HepG2 (cell line): Measurements from ENCODE around the gene ZDHHC16. TPM values are rescaled to one million over a fixed set of nuclear protein-coding genes. Genes with fewer than 3 reads are reported as not detected.

ENCODE experiments used
- ATAC-seq: fragments of 200-7000 bp; cut with Tn5 transposase; 3 replicates; pipeline ENCODE4 v1.9.1; 2020; ENCODE audit warnings: mild to moderate bottlenecking, moderate library complexity
- BruUV-seq: library from RNA; stranded (reverse); fragments of 400-500 nt; replicated peaks from 2 replicates; lab custom pipeline; 2021; lab: Mats Ljungman, UMichigan
- CTCF ChIA-PET: fragments of 300-600 bp; formaldehyde crosslinking; extraction: SDS; loops from one replicate; lab custom pipeline; 2021; ENCODE audit warnings: low total read pairs, inconsistent platforms, low intra/inter-chr PET ratio; lab: Yijun Ruan, JAX
- POLR2A ChIA-PET: fragments of 350-600 bp; sonication (Branson Sonifier 250); formaldehyde crosslinking; loops from one replicate; lab custom pipeline; 2020; ENCODE audit warnings: antibody characterized with exemption, inconsistent platforms; lab: Yijun Ruan, JAX
- DNase-seq: peaks from one replicate; pipeline ENCODE4 v3.0.0-alpha.2; 2015; ENCODE audit warnings: low spot score
- FAIRE-seq: peaks from 3 replicates; lab custom pipeline; 2011; peaks lifted over from hg19 to GRCh38; lab: Jason Lieb, UNC
- H2AFZ ChIP-seq: one replicate; pipeline ENCODE4 v1.6.1; 2011; ENCODE audit warnings: low read length, inconsistent platforms
- H3K27ac ChIP-seq: fragments of 300-600 bp; 3 replicates; pipeline ENCODE4 v1.8.0; 2011; ENCODE audit warnings: mixed run types, mild to moderate bottlenecking, mixed read lengths, low read length, inconsistent platforms; ENCODE audit not compliant: insufficient read depth; ENCODE audit errors: extremely low read length
- H3K27me3 ChIP-seq, 2 experiments: fragments of 200-600 bp in 1 of 2; 2 replicates in 1 of 2; 3 replicates in 1 of 2; pipeline versions ENCODE4 v1.6.0 to v1.8.0; 2011; ENCODE audit warnings: low read length in 2 of 2, mild to moderate bottlenecking in 2 of 2, moderate library complexity in 2 of 2, inconsistent platforms in 1 of 2; ENCODE audit not compliant: insufficient read depth in 2 of 2, control insufficient read depth in 1 of 2
- H3K36me3 ChIP-seq, 2 experiments: fragments of 200-600 bp in 1 of 2; replicated peaks in 1 of 2; 2 replicates in 1 of 2; 3 replicates in 1 of 2; pipeline versions ENCODE4 v1.5.1 to v1.8.0; 2011; ENCODE audit warnings: low read length in 2 of 2, inconsistent platforms in 1 of 2; ENCODE audit not compliant: insufficient read depth in 2 of 2, control insufficient read depth in 1 of 2
- H3K4me1 ChIP-seq: 2 replicates; pipeline ENCODE4 v1.5.1; 2012; ENCODE audit warnings: low read length, inconsistent platforms; ENCODE audit not compliant: insufficient read depth
- H3K4me2 ChIP-seq: 2 replicates; pipeline ENCODE4 v1.6.0; 2011; ENCODE audit warnings: low read depth, low read length, inconsistent platforms
- H3K4me3 ChIP-seq, 3 experiments: fragments of 200-600 bp in 1 of 3; sonication (generic), shearing (Covaris generic) in 1 of 3; replicated peaks in 1 of 3; 2 replicates each; pipeline ENCODE4 v1.5.1; 2011 to 2016; ENCODE audit warnings: low read length in 3 of 3, inconsistent platforms in 2 of 3, low read depth in 2 of 3, mild to moderate bottlenecking in 2 of 3, control low read depth in 1 of 3, mixed read lengths in 1 of 3; ENCODE audit not compliant: insufficient read depth in 1 of 3
- H3K79me2 ChIP-seq: one replicate; pipeline ENCODE4 v1.6.1; 2011; ENCODE audit warnings: low read length, inconsistent platforms; ENCODE audit not compliant: insufficient read depth
- H3K9ac ChIP-seq: 2 replicates; pipeline ENCODE4 v1.6.0; 2011; ENCODE audit warnings: mild to moderate bottlenecking, low read depth, low read length, inconsistent platforms; ENCODE audit not compliant: insufficient read depth
- H3K9me3 ChIP-seq: 2 replicates; pipeline ENCODE4 v1.5.1; 2012; ENCODE audit warnings: mild to moderate bottlenecking, low read length
- H4K20me1 ChIP-seq: 2 replicates; pipeline ENCODE4 v1.6.0; 2011; ENCODE audit warnings: inconsistent platforms, mild to moderate bottlenecking, low read length, moderate library complexity; ENCODE audit not compliant: insufficient read depth
- ARNTL ChIP-seq: sonication (generic); formaldehyde crosslinking; IDR thresholded peaks from 2 replicates; pipeline ENCODE4 v1.4.0; 2020; ENCODE audit warnings: mild to moderate bottlenecking, missing genetic modification reagents
- ELF1 ChIP-seq: sonication (generic); formaldehyde crosslinking; IDR thresholded peaks from 2 replicates; pipeline ENCODE4 v1.4.0; 2020; ENCODE audit warnings: missing genetic modification reagents
- ESRRA ChIP-seq: sonication (generic); formaldehyde crosslinking; IDR thresholded peaks from 2 replicates; pipeline ENCODE4 v1.5.1; 2020; ENCODE audit warnings: mild to moderate bottlenecking, low read depth, missing genetic modification reagents
- FOXP1 ChIP-seq, 2 experiments: fragments of 450-650 bp in 1 of 2; IDR thresholded peaks; 2 replicates each; pipeline ENCODE4 v1.6.1; 2017 to 2018; ENCODE audit warnings: antibody characterized with exemption in 1 of 2
- KDM3A ChIP-seq: IDR thresholded peaks from 2 replicates; pipeline ENCODE4 v1.6.1; 2018; ENCODE audit warnings: low read depth, missing compliant biosample characterization
- MIER3 ChIP-seq: IDR thresholded peaks from 2 replicates; pipeline ENCODE4 v1.6.1; 2016; ENCODE audit warnings: missing compliant biosample characterization, borderline replicate concordance
- NCOA1 ChIP-seq: sonication (generic); formaldehyde crosslinking; IDR thresholded peaks from 2 replicates; pipeline ENCODE4 v1.9.0; 2021; ENCODE audit warnings: missing genetic modification reagents
- RFXANK ChIP-seq: IDR thresholded peaks from 2 replicates; pipeline ENCODE4 v1.6.1; 2016
- RXRB ChIP-seq: IDR thresholded peaks from 2 replicates; pipeline ENCODE4 v1.6.1; 2016; ENCODE audit warnings: borderline replicate concordance, missing genetic modification reagents, missing compliant biosample characterization
- SMC3 ChIP-seq: IDR thresholded peaks from 2 replicates; pipeline ENCODE4 v1.6.1; 2011; ENCODE audit warnings: low read length, improper control_type of control experiment
- TAF1 ChIP-seq: sonication (generic); formaldehyde crosslinking; IDR thresholded peaks from 2 replicates; pipeline ENCODE4 v1.4.0; 2020; ENCODE audit warnings: missing genetic modification reagents
- ZFP62 ChIP-seq: sonication (generic); formaldehyde crosslinking; IDR thresholded peaks from 2 replicates; pipeline ENCODE4 v1.4.0; 2020; ENCODE audit warnings: missing genetic modification reagents
- WGBS: methylation state at CpG from one replicate; pipeline ENCODE4 v1.1.6; 2017; ENCODE audit warnings: low lambda C conversion rate; 5-methylcytosine and 5-hydroxymethylcytosine counted together
- in situ Hi-C: cut with HindIII; loops from 2 replicates; pipeline ENCODE4 v1.10.0; 2017; ENCODE audit warnings: low pct_unique_long_range_greater_than_20kb; ENCODE audit not compliant: extremely low pct_ligation_motif_present
- intact Hi-C: fragments of 100-400 bp; cut with micrococcal nuclease; formaldehyde crosslinking; loops from one replicate; pipeline ENCODE4 v1.10.0; 2022; ENCODE audit not compliant: unreplicated experiment
- polyA plus RNA-seq, 8 experiments: library from polyadenylated mRNA; depleted of rRNA in 3 of 8; stranded (reverse) in 7 of 8; unstranded in 1 of 8; fragments of >200 nt; fragmentation: Illumina TruSeq in 4 of 8; extraction: Trizol in 4 of 8; gene quantifications; 2 replicates each; pipeline versions ENCODE4 v1.2.1 to v1.2.3, GENCODE V29; 2011 to 2016; ENCODE audit warnings: low read depth in 4 of 8, missing spikeins in 1 of 8, mixed read lengths in 1 of 8; ENCODE audit not compliant: insufficient read depth in 1 of 8
- total RNA-seq, 5 experiments: library from RNA; depleted of rRNA; stranded (reverse); fragments of >200 nt; fragmentation: Illumina TruSeq; extraction: Trizol; gene quantifications; 2 replicates each; pipeline ENCODE4 v1.2.3, GENCODE V29; 2016; ENCODE audit warnings: low read depth in 1 of 5
- TF ChIP-seq, protein P1 (sequence below): sonication (generic); formaldehyde crosslinking; IDR thresholded peaks from 2 replicates; pipeline ENCODE4 v1.5.0; 2020; ENCODE audit warnings: mild to moderate bottlenecking, missing genetic modification reagents
- TF ChIP-seq, protein P2 (sequence below): sonication (generic); formaldehyde crosslinking; IDR thresholded peaks from 2 replicates; pipeline ENCODE4 v1.4.0; 2020; ENCODE audit warnings: missing genetic modification reagents
- TF ChIP-seq, protein P3 (sequence below): sonication (generic); formaldehyde crosslinking; IDR thresholded peaks from 2 replicates; pipeline ENCODE4 v1.5.0; 2020; ENCODE audit warnings: missing genetic modification reagents
- TF ChIP-seq, protein P4 (sequence below): sonication (generic); formaldehyde crosslinking; IDR thresholded peaks from 2 replicates; pipeline ENCODE4 v1.8.1; 2023; ENCODE audit warnings: mild to moderate bottlenecking, missing genetic modification reagents, borderline replicate concordance
- TF ChIP-seq, protein P5 (sequence below): sonication (generic); formaldehyde crosslinking; IDR thresholded peaks from 2 replicates; pipeline ENCODE4 v1.4.0; 2020; ENCODE audit warnings: missing genetic modification reagents, borderline replicate concordance

Gene ZDHHC16
- total and polyA plus RNA-seq, 2 of the 13 experiments (the other 11 are each of a cell fraction or from before 2014, with no cell fraction given), result 40.8 to 41.8 TPM

DNA sequence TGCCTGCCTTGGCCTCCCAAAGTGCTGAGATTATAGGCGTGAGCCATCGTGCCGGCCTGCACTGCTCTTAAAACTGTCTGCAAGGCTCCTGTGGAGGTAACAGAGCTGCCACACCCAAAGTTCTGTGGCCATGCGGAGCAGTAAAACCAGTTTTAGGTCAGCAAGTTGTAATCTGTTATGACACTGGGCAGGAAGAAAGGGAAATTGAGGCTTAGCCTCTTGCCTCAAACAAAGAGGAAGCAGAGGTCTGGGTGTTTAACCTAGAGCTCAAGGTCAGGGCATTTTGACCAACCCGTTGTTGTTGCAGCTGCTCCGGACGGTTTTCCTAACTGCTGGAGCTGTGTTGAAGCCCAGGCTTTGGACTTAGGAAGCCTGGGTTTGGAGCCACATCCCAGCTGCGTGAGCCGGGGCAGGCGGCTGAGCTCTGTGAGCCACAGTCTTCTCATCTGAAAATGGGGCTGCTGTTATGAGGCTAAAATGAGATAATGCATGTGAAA lies 37.4 kb upstream of the ZDHHC16 start (continued):
- TF ChIP-seq, protein P1, sequence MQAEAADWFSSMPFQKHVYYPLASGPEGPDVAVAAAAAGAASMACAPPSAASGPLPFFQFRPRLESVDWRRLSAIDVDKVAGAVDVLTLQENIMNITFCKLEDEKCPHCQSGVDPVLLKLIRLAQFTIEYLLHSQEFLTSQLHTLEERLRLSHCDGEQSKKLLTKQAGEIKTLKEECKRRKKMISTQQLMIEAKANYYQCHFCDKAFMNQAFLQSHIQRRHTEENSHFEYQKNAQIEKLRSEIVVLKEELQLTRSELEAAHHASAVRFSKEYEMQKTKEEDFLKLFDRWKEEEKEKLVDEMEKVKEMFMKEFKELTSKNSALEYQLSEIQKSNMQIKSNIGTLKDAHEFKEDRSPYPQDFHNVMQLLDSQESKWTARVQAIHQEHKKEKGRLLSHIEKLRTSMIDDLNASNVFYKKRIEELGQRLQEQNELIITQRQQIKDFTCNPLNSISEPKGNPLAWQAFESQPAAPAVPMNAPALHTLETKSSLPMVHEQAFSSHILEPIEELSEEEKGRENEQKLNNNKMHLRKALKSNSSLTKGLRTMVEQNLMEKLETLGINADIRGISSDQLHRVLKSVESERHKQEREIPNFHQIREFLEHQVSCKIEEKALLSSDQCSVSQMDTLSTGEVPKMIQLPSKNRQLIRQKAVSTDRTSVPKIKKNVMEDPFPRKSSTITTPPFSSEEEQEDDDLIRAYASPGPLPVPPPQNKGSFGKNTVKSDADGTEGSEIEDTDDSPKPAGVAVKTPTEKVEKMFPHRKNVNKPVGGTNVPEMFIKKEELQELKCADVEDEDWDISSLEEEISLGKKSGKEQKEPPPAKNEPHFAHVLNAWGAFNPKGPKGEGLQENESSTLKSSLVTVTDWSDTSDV (CRISPR knock-in tag), result 0 out of 2 replicates have a peak, but pooled peaks have one; percentile 42
- 0 out of 2 replicates have a peak, but pooled peaks have one; percentile 19 for TF ChIP-seq ELF1 (CRISPR knock-in tag)
- TF ChIP-seq ARNTL, result peak; percentile 35; the same call in 1 of the 2 replicates
- no peak; the same call in 1 of the 2 replicates for TF ChIP-seq MIER3 (CRISPR knock-in tag)
- TF ChIP-seq, protein P2, sequence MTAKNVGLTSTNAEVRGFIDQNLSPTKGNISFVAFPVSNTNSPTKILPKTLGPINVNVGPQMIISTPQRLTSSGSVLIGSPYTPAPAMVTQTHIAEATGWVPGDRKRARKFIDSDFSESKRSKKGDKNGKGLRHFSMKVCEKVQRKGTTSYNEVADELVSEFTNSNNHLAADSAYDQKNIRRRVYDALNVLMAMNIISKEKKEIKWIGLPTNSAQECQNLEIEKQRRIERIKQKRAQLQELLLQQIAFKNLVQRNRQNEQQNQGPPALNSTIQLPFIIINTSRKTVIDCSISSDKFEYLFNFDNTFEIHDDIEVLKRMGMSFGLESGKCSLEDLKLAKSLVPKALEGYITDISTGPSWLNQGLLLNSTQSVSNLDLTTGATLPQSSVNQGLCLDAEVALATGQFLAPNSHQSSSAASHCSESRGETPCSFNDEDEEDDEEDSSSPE (CRISPR knock-in tag), result no peak
- no peak for TF ChIP-seq FOXP1 (IDR thresholded peaks at IDR 0.05)
- TF ChIP-seq FOXP1 (CRISPR knock-in tag; IDR thresholded peaks at IDR 0.05), result peak; percentile 9; the same call in 1 of the 2 replicates
- 0 out of 2 replicates have a peak, but pooled peaks have one; percentile 30 for TF ChIP-seq KDM3A (CRISPR knock-in tag)
- TF ChIP-seq RFXANK (CRISPR knock-in tag), result no peak
- peak; percentile 77; the same call in 1 of the 2 replicates for TF ChIP-seq RXRB

DNA sequence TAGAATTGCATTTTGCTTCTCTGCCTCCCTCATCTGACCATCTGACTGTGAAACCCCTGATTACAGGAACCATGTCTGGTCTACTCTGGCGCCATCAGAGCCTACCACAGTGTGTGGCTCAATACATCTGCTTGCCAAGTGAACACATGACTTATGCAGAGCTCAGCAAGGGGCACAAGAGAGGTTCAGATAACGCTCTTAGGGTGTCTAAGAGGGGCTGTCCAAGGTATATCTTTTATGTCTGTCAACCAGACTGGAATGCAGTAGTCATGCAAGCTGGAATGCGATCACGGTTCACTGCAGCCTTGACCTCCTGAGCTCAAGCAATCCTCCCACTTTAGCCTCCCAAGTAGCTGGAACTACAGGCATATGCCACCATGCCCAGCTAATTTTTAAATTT lies 34.6 kb upstream of the ZDHHC16 start:
- Histone ChIP-seq H3K36me3 (no peaks in the 10 kb centered on the region), H3K27ac (peak overlapping the region; percentile 53), H3K9ac (no peak overlapping the region), H3K79me2 (no peaks in the 10 kb centered on the region), H3K4me1 (peaks cover 62% of the 10 kb centered on the region), H3K27me3 (no peaks in the 10 kb centered on the region), H3K9me3 (no peaks in the 10 kb centered on the region), H4K20me1 (no peaks in the 10 kb centered on the region), H3K4me2 (peak overlapping the region; percentile 16; the same call in 1 of the 2 replicates), H3K4me3 (no peak overlapping the region), H2AFZ (no peak overlapping the region)
- no TSS peak for BruUV-seq
- POLR2A ChIA-PET, result interaction anchor here (0.8 kb wide), 1 partner anchor 10 kb away, joined by 6 read pairs; the partner anchor contains the start of gene RRP12
- intact Hi-C loops, result no loop called here
- DNase-seq (peak; percentile 90), ATAC-seq (peak; percentile 58), FAIRE-seq (no peak)
- CTCF ChIA-PET, result no interaction called here
- WGBS, result 3% methylated on average over 4 of the region's 4 CpGs
- in situ Hi-C loops, result no loop called here
- no peak for TF ChIP-seq TAF1 (CRISPR knock-in tag)
- no peak for TF ChIP-seq SMC3
- no peak for TF ChIP-seq ZFP62 (CRISPR knock-in tag)
- TF ChIP-seq, protein P3, sequence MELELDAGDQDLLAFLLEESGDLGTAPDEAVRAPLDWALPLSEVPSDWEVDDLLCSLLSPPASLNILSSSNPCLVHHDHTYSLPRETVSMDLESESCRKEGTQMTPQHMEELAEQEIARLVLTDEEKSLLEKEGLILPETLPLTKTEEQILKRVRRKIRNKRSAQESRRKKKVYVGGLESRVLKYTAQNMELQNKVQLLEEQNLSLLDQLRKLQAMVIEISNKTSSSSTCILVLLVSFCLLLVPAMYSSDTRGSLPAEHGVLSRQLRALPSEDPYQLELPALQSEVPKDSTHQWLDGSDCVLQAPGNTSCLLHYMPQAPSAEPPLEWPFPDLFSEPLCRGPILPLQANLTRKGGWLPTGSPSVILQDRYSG (CRISPR knock-in tag), result no peak
- TF ChIP-seq ESRRA, result no peak
- TF ChIP-seq, protein P4, sequence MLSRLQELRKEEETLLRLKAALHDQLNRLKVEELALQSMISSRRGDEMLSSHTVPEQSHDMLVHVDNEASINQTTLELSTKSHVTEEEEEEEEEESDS, result no peak
- TF ChIP-seq NCOA1 (CRISPR knock-in tag), result no peak
- TF ChIP-seq, protein P5, sequence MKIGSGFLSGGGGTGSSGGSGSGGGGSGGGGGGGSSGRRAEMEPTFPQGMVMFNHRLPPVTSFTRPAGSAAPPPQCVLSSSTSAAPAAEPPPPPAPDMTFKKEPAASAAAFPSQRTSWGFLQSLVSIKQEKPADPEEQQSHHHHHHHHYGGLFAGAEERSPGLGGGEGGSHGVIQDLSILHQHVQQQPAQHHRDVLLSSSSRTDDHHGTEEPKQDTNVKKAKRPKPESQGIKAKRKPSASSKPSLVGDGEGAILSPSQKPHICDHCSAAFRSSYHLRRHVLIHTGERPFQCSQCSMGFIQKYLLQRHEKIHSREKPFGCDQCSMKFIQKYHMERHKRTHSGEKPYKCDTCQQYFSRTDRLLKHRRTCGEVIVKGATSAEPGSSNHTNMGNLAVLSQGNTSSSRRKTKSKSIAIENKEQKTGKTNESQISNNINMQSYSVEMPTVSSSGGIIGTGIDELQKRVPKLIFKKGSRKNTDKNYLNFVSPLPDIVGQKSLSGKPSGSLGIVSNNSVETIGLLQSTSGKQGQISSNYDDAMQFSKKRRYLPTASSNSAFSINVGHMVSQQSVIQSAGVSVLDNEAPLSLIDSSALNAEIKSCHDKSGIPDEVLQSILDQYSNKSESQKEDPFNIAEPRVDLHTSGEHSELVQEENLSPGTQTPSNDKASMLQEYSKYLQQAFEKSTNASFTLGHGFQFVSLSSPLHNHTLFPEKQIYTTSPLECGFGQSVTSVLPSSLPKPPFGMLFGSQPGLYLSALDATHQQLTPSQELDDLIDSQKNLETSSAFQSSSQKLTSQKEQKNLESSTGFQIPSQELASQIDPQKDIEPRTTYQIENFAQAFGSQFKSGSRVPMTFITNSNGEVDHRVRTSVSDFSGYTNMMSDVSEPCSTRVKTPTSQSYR (CRISPR knock-in tag), result no peak
